Vagina (tissue), 2 donors: Measurements from ENCODE around the gene ERFE. TPM values are rescaled to one million over a fixed set of nuclear protein-coding genes. Genes with fewer than 3 reads are reported as not detected.

Experiments used
- DNase-seq, 2 donors: peaks; one replicate each; pipeline ENCODE4 v3.0.0-alpha.2; 2017; ENCODE audit errors: extremely low spot score in 2 of 2
- H3K27ac ChIP-seq: fragments of 200-600 bp; sonication (generic); one replicate; pipeline ENCODE4 v1.5.1; 2019
- H3K27me3 ChIP-seq: fragments of 200-600 bp; sonication (generic); one replicate; pipeline ENCODE4 v1.5.1; 2019
- H3K36me3 ChIP-seq, 2 donors: fragments of 200-600 bp; sonication (generic); one replicate each; pipeline ENCODE4 v1.5.1; 2017 to 2019
- H3K4me1 ChIP-seq: fragments of 200-600 bp; sonication (generic); one replicate; pipeline ENCODE4 v1.5.1; 2019
- H3K4me3 ChIP-seq, 2 donors: fragments of 200-600 bp; sonication (generic); 1 replicate in 1 of 2; 2 replicates in 1 of 2; pipeline ENCODE4 v1.5.1; 2016 to 2019
- H3K9me3 ChIP-seq: fragments of 200-600 bp; sonication (generic); one replicate; pipeline ENCODE4 v1.5.1; 2019
- POLR2A ChIP-seq, 2 donors: fragments of 450-650 bp; IDR thresholded peaks; one replicate each; pipeline ENCODE4 v1.6.1; 2017; ENCODE audit warnings: antibody characterized with exemption in 2 of 2, mild to moderate bottlenecking in 2 of 2, moderate library complexity in 2 of 2
- POLR2AphosphoS5 ChIP-seq, 2 donors: sonication (generic); formaldehyde crosslinking; IDR thresholded peaks; one replicate each; pipeline ENCODE4 v1.9.0; 2017; ENCODE audit warnings: antibody characterized with exemption in 2 of 2, mild to moderate bottlenecking in 2 of 2, low read depth in 1 of 2; ENCODE audit not compliant: insufficient read depth in 1 of 2
- intact Hi-C: fragments of 100-400 bp; cut with DNase I; formaldehyde crosslinking; loops from one replicate; pipeline ENCODE4 v1.15.1; 2023
- total RNA-seq: library from RNA; depleted of rRNA; stranded (reverse); fragments of >200 nt; gene quantifications from one replicate; pipeline ENCODE4 v1.2.3, GENCODE V29; 2016
- TF ChIP-seq, protein P1 (sequence below), 3 experiments: fragments of 450-650 bp in 2 of 3; fragments of 200-600 bp in 1 of 3; sonication (generic) in 1 of 3; IDR thresholded peaks; one replicate each; pipeline ENCODE4 v1.5.1; 2017 to 2019; ENCODE audit warnings: antibody characterized with exemption in 3 of 3, mild to moderate bottlenecking in 2 of 3, moderate library complexity in 2 of 3

The ERFE gene
- total RNA-seq, 1 donor from 2014 or later, result not detected

DNA sequence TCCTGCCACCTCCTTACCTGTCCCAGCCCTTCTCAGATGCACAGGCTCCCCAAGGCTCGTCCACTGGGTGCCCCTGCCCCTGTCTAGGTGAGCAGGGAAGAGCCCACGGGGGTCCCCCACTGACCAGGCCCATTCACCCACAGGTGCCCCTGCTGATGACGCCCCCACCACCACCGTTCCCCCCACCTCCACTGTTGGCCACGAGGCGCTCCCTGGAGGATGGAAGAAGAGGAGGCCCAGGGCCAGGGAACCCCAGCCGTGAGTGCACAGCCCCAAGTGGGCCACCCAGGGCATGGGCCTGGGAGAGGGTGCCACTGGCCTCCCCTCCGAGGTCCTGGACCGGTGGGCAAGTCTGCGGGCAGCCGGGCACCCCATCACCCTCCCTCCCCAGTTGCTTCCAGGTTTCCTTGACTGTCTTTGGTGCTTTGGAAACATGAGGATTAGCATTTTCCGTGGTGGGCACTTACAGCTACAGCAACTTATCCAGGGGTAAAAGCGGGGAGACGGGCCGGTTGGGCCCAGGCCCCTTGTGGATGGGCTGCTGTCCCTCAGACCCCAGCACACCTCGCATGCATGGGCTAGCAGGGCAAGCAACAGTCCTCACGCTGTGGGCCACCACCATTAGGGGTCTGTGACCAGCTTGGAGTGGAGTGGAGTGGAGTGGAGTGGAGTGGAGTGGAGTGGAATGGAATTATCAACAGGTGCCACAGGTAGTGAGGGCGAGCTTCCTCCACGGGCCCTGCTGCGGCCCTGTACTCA is 33.5 kb upstream of the ERFE start:
- intact Hi-C loops, result no loop called here
- H3K27me3 ChIP-seq, result no peaks in the 10 kb centered on the region
- TF ChIP-seq POLR2AphosphoS5 (IDR thresholded peaks at IDR 0.05; ENCODE audit: insufficient read depth in 1 of 2, low read depth in 1 of 2) (no peak), POLR2A (IDR thresholded peaks at IDR 0.05) (no peak)
- TF ChIP-seq, protein P1, sequence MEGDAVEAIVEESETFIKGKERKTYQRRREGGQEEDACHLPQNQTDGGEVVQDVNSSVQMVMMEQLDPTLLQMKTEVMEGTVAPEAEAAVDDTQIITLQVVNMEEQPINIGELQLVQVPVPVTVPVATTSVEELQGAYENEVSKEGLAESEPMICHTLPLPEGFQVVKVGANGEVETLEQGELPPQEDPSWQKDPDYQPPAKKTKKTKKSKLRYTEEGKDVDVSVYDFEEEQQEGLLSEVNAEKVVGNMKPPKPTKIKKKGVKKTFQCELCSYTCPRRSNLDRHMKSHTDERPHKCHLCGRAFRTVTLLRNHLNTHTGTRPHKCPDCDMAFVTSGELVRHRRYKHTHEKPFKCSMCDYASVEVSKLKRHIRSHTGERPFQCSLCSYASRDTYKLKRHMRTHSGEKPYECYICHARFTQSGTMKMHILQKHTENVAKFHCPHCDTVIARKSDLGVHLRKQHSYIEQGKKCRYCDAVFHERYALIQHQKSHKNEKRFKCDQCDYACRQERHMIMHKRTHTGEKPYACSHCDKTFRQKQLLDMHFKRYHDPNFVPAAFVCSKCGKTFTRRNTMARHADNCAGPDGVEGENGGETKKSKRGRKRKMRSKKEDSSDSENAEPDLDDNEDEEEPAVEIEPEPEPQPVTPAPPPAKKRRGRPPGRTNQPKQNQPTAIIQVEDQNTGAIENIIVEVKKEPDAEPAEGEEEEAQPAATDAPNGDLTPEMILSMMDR (IDR thresholded peaks at IDR 0.05), result no peak
- H3K27ac ChIP-seq, result no peak overlapping the region
- H3K4me1 ChIP-seq, result peaks cover 6% of the 10 kb centered on the region
- no peak overlapping the region for H3K4me3 ChIP-seq
- no peak for DNase-seq
- H3K36me3 ChIP-seq, result no peaks in the 10 kb centered on the region
- H3K9me3 ChIP-seq, result no peaks in the 10 kb centered on the region

DNA sequence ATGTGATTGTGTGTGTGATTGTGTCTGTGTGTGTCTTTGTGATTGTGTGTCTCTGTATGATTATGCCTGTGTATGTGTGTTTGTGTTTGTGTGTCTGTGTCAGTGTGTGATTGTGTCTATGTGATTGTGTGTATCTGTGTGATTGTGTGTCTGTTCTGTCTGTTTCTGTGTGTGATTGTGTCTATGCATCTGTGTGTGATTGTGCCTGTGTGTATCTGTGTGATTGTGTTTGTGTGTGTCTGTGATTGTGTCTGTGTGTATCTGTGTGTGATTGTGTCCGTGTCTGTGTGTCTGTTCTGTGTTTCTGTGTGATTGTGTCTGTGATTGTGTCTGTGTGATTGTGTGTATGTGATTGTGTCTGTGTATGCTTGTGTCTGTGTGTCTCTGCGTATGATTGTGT is 32.4 kb upstream of the ERFE start:
- intact Hi-C loops, result no loop called here
- H3K27me3 ChIP-seq, result no peaks in the 10 kb centered on the region

DNA sequence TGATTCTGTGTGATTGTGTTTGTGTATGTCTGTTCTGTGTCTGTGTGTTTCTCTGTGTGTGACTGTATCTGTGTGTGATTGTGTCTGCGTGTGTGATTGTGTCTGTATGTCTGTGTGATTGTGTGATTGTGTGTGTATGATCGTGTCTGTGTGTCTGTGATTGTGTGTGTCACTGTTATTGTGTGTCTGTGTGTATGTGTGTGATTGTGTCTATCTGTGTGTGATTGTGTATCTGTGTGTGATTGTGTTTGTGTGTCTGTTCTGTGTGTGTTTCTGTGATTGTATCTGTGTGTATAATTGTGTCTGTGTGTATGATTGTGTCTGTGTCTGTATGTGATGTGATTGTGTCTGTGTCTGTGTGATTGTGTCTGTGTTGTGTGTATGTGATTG is 32.0 kb upstream of the ERFE start:
- no peak for DNase-seq
- H3K4me3 ChIP-seq, result no peak overlapping the region

More for the DNA sequence above, 32.4 kb upstream of the ERFE start:
- DNase-seq, result no peak
- TF ChIP-seq POLR2AphosphoS5 (IDR thresholded peaks at IDR 0.05; ENCODE audit: insufficient read depth in 1 of 2, low read depth in 1 of 2) (no peak), POLR2A (IDR thresholded peaks at IDR 0.05) (no peak)
- TF ChIP-seq, protein P1 (IDR thresholded peaks at IDR 0.05), result no peak
- Histone ChIP-seq H3K27ac (no peak overlapping the region), H3K4me3 (no peak overlapping the region), H3K9me3 (no peaks in the 10 kb centered on the region), H3K4me1 (peaks cover 6% of the 10 kb centered on the region), H3K36me3 (no peaks in the 10 kb centered on the region)

DNA sequence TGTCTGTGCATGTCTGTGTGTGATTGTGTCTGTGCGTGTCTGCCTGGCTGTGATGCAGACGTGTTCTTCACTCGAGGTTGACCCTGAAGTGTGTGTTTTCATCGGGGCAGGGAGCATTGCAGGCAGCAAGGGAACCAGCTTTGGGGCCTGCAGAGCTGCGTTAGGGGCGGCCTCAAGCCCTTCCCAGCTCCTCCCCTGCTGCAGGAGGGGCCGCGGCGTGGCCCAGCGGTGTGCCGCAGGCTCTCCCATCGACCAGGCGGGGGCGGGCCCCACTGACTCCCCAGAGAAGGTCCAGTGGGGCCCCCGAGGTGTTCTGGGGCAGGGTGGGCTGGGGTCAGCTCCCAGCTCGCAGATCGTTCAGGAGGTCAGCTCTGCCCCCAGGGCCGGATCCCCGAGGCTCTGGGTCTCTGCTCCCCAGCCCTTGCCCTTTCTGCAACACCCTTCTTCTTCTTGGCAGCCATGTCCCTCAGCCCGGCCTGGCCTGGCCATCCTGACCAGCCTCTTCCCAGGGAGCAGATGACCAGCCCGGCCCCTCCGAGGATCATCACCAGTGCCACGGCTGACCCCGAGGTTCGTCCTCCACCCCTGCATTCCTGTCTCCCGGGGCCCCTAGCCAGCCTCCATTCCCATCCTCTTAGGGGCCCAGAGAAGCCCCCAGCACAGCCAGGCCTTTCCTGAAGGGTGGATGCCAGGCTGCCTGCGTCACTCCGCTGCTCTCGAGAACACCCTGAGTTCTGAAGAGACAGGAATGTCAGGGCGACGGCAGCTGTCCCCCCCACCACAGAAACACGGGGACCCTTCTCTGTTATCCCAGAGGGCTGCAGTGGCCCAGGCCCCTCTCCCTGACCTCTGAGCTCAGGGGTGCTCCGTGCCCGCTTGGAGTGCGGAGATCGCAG is 31.4 kb upstream of the ERFE start:
- DNase-seq, result no peak
- H3K36me3 ChIP-seq, result no peaks in the 10 kb centered on the region
- peak overlapping the region in 1 of 2 donors; percentile 15 for H3K4me3 ChIP-seq
- intact Hi-C loops, result no loop called here
- H3K27me3 ChIP-seq, result no peaks in the 10 kb centered on the region
- H3K4me1 ChIP-seq, result peaks cover 6% of the 10 kb centered on the region
- TF ChIP-seq, protein P1 (IDR thresholded peaks at IDR 0.05), result no peak
- no peak for TF ChIP-seq POLR2AphosphoS5 (IDR thresholded peaks at IDR 0.05; ENCODE audit: insufficient read depth in 1 of 2, low read depth in 1 of 2)
- no peak for TF ChIP-seq POLR2A (IDR thresholded peaks at IDR 0.05)
- H3K9me3 ChIP-seq, result no peaks in the 10 kb centered on the region
- no peak overlapping the region for H3K27ac ChIP-seq

More for the DNA sequence above, 32.0 kb upstream of the ERFE start:
- Histone ChIP-seq H3K9me3 (no peaks in the 10 kb centered on the region), H3K27ac (no peak overlapping the region), H3K4me1 (peaks cover 6% of the 10 kb centered on the region), H3K36me3 (no peaks in the 10 kb centered on the region), H3K27me3 (no peaks in the 10 kb centered on the region)
- TF ChIP-seq POLR2AphosphoS5 (IDR thresholded peaks at IDR 0.05; ENCODE audit: insufficient read depth in 1 of 2, low read depth in 1 of 2) (no peak), POLR2A (IDR thresholded peaks at IDR 0.05) (no peak)
- TF ChIP-seq, protein P1 (IDR thresholded peaks at IDR 0.05), result no peak
- intact Hi-C loops, result no loop called here
